Astrocyte (in vitro differentiated cells and primary cell): Measurements from ENCODE around the gene TMPRSS6. TPM values are rescaled to one million over a fixed set of nuclear protein-coding genes. Genes with fewer than 3 reads are reported as not detected.

Experiments used
- DNase-seq: peaks from one replicate; pipeline ENCODE4 v3.0.0-alpha.2; 2010; ENCODE audit warnings: low read depth
- FAIRE-seq: peaks from 2 replicates; lab custom pipeline; 2011; peaks lifted over from hg19 to GRCh38; lab: Jason Lieb, UNC
- H2AFZ ChIP-seq: 2 replicates; pipeline ENCODE4 v1.6.0; 2012; ENCODE audit warnings: low read depth, low read length, inconsistent platforms
- H3K27ac ChIP-seq: 2 replicates; pipeline ENCODE4 v1.5.1; 2011; ENCODE audit warnings: low read depth, low read length, inconsistent platforms
- H3K27me3 ChIP-seq: 2 replicates; pipeline ENCODE4 v1.6.0; 2011; ENCODE audit warnings: low read length, inconsistent platforms; ENCODE audit not compliant: insufficient read depth
- H3K36me3 ChIP-seq: 2 replicates; pipeline ENCODE4 v1.5.1; 2011; ENCODE audit warnings: low read length, inconsistent platforms; ENCODE audit not compliant: insufficient read depth
- H3K4me1 ChIP-seq: 2 replicates; pipeline ENCODE4 v1.5.1; 2011; ENCODE audit warnings: low read length, inconsistent platforms; ENCODE audit not compliant: insufficient read depth
- H3K4me2 ChIP-seq: 2 replicates; pipeline ENCODE4 v1.6.0; 2012; ENCODE audit warnings: low read length, inconsistent platforms
- H3K4me3 ChIP-seq: 2 replicates; pipeline ENCODE4 v1.5.1; 2011; ENCODE audit warnings: low read depth, mild to moderate bottlenecking, low read length, inconsistent platforms; ENCODE audit not compliant: insufficient read depth
- H3K79me2 ChIP-seq: 2 replicates; pipeline ENCODE4 v1.6.0; 2012; ENCODE audit warnings: mild to moderate bottlenecking, low read length, inconsistent platforms; ENCODE audit not compliant: insufficient read depth
- H3K9ac ChIP-seq: 2 replicates; pipeline ENCODE4 v1.6.0; 2012; ENCODE audit warnings: mild to moderate bottlenecking, low read length, inconsistent platforms
- H3K9me3 ChIP-seq: 2 replicates; pipeline ENCODE4 v1.5.1; 2012; ENCODE audit warnings: low read depth, mild to moderate bottlenecking, low read length, inconsistent platforms; ENCODE audit not compliant: insufficient read depth
- H4K20me1 ChIP-seq: 2 replicates; pipeline ENCODE4 v1.6.0; 2012; ENCODE audit warnings: low read length, inconsistent platforms; ENCODE audit not compliant: insufficient read depth
- H3K27ac Mint-ChIP-seq: one replicate; pipeline ENCODE4 v1.8.0; 2021; ENCODE audit warnings: mild to moderate bottlenecking, mixed read lengths; ENCODE audit not compliant: unreplicated experiment
- H3K27me3 Mint-ChIP-seq: one replicate; pipeline ENCODE4 v1.8.0; 2021; ENCODE audit warnings: low read depth, mixed read lengths; ENCODE audit not compliant: unreplicated experiment
- H3K36me3 Mint-ChIP-seq: one replicate; pipeline ENCODE4 v1.8.0; 2021; ENCODE audit warnings: low read depth, mixed read lengths; ENCODE audit not compliant: unreplicated experiment
- H3K4me1 Mint-ChIP-seq: one replicate; pipeline ENCODE4 v1.8.0; 2021; ENCODE audit warnings: low read depth, mixed read lengths; ENCODE audit not compliant: unreplicated experiment
- H3K4me3 Mint-ChIP-seq: one replicate; pipeline ENCODE4 v1.8.0; 2021; ENCODE audit warnings: mild to moderate bottlenecking, moderate library complexity, mixed read lengths; ENCODE audit not compliant: unreplicated experiment
- H3K9me3 Mint-ChIP-seq: one replicate; pipeline ENCODE4 v1.8.0; 2021; ENCODE audit warnings: mild to moderate bottlenecking, mixed read lengths; ENCODE audit not compliant: unreplicated experiment
- EZH2 ChIP-seq: IDR thresholded peaks from 2 replicates; pipeline ENCODE4 v1.6.1; 2012; ENCODE audit warnings: mild to moderate bottlenecking, low read length, inconsistent platforms; ENCODE audit not compliant: insufficient read depth
- total RNA-seq: library from RNA; stranded (reverse); gene quantifications from 2 replicates; pipeline ENCODE4 v1.2.1, GENCODE V29; 2021
- TF ChIP-seq, protein P1 (sequence below): IDR thresholded peaks from 2 replicates; pipeline ENCODE4 v1.5.1; 2011; ENCODE audit warnings: low read depth, mild to moderate bottlenecking, inconsistent platforms, low read length, moderate library complexity; ENCODE audit not compliant: insufficient read depth

The TMPRSS6 gene
- total RNA-seq, 1 donor from 2014 or later = not detected

GRCh38 chr22:37118083-37118482, 8.6 kb upstream of the TMPRSS6 start:
- Mint-ChIP-seq H3K9me3 (peaks cover 4% of the 10 kb centered on the region), H3K27me3 (peaks cover 36% of the 10 kb centered on the region), H3K27ac (no peak overlapping the region), H3K4me1 (peaks cover 2% of the 10 kb centered on the region), H3K4me3 (no peak overlapping the region), H3K36me3 (no peaks in the 10 kb centered on the region)
- Histone ChIP-seq H3K9ac (no peak overlapping the region), H3K4me1 (peaks cover 6% of the 10 kb centered on the region), H3K9me3 (no peaks in the 10 kb centered on the region), H3K27me3 (peaks cover 13% of the 10 kb centered on the region), H4K20me1 (no peaks in the 10 kb centered on the region), H3K27ac (no peak overlapping the region), H3K4me2 (no peak overlapping the region), H3K79me2 (no peaks in the 10 kb centered on the region), H3K36me3 (no peaks in the 10 kb centered on the region), H3K4me3 (no peak overlapping the region), H2AFZ (no peak overlapping the region)
- TF ChIP-seq EZH2 = no peak
- TF ChIP-seq, protein P1, sequence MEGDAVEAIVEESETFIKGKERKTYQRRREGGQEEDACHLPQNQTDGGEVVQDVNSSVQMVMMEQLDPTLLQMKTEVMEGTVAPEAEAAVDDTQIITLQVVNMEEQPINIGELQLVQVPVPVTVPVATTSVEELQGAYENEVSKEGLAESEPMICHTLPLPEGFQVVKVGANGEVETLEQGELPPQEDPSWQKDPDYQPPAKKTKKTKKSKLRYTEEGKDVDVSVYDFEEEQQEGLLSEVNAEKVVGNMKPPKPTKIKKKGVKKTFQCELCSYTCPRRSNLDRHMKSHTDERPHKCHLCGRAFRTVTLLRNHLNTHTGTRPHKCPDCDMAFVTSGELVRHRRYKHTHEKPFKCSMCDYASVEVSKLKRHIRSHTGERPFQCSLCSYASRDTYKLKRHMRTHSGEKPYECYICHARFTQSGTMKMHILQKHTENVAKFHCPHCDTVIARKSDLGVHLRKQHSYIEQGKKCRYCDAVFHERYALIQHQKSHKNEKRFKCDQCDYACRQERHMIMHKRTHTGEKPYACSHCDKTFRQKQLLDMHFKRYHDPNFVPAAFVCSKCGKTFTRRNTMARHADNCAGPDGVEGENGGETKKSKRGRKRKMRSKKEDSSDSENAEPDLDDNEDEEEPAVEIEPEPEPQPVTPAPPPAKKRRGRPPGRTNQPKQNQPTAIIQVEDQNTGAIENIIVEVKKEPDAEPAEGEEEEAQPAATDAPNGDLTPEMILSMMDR = no peak
- FAIRE-seq (no peak), DNase-seq (no peak)

GRCh38 chr22:37117092-37117491, 7.6 kb upstream of the TMPRSS6 start:
- Histone ChIP-seq H3K79me2 (no peaks in the 10 kb centered on the region), H2AFZ (no peak overlapping the region), H3K9ac (no peak overlapping the region), H3K4me3 (no peak overlapping the region), H3K27ac (no peak overlapping the region), H3K36me3 (no peaks in the 10 kb centered on the region), H3K4me2 (no peak overlapping the region), H3K4me1 (peaks cover 4% of the 10 kb centered on the region), H4K20me1 (no peaks in the 10 kb centered on the region), H3K9me3 (no peaks in the 10 kb centered on the region), H3K27me3 (peaks cover 9% of the 10 kb centered on the region)
- no peak for FAIRE-seq
- peaks cover under 1% of the 10 kb centered on the region for H3K4me1 Mint-ChIP-seq
- H3K27ac Mint-ChIP-seq = no peak overlapping the region
- H3K27me3 Mint-ChIP-seq = peaks cover 39% of the 10 kb centered on the region
- no peaks in the 10 kb centered on the region for H3K36me3 Mint-ChIP-seq
- H3K4me3 Mint-ChIP-seq = no peak overlapping the region
- no peak for TF ChIP-seq EZH2
- TF ChIP-seq, protein P1 = no peak
- DNase-seq = no peak
- H3K9me3 Mint-ChIP-seq = peaks cover 2% of the 10 kb centered on the region

- Mint-ChIP-seq H3K4me3 (no peak overlapping the region), H3K27me3 (peaks cover 44% of the 10 kb centered on the region), H3K27ac (no peak overlapping the region), H3K9me3 (peaks cover 2% of the 10 kb centered on the region), H3K36me3 (no peaks in the 10 kb centered on the region), H3K4me1 (no peaks in the 10 kb centered on the region)
- Histone ChIP-seq H3K9me3 (no peaks in the 10 kb centered on the region), H3K4me3 (no peak overlapping the region), H3K36me3 (no peaks in the 10 kb centered on the region), H3K27ac (no peak overlapping the region), H3K9ac (no peak overlapping the region), H4K20me1 (no peaks in the 10 kb centered on the region), H3K79me2 (no peaks in the 10 kb centered on the region), H3K27me3 (peaks cover 12% of the 10 kb centered on the region), H3K4me2 (no peak overlapping the region), H2AFZ (no peak overlapping the region), H3K4me1 (no peaks in the 10 kb centered on the region)
- DNase-seq = no peak
- TF ChIP-seq, protein P1 = no peak
- no peak for TF ChIP-seq EZH2
- no peak for FAIRE-seq
Measured at GRCh38 chr22:37115032-37115431, 5.5 kb upstream of the TMPRSS6 start.
